HG02678 (cell line): ENCODE measurements around the gene RAB23.
"Not testable (repeated sequence)": the region's sequence is repeated elsewhere in the genome, so short reads cannot be mapped to it uniquely, and the experiment has no call there.

ENCODE experiments used
- ATAC-seq: cut with Tn5 transposase; IDR thresholded peaks from one replicate; pipeline ENCODE4 v1.9.1; 2021; ENCODE audit warnings: mild to moderate bottlenecking, moderate library complexity; ENCODE audit not compliant: unreplicated experiment

The RAB23 gene

GRCh38 chr6:57243526-57243925 is 21.4 kb upstream of the RAB23 start:
- ATAC-seq, result not testable (repeated sequence)

GRCh38 chr6:57242505-57242904 is 20.4 kb upstream of the RAB23 start:
- no peak for ATAC-seq

GRCh38 chr6:57226221-57226620 is 4.1 kb upstream of the RAB23 start:
- ATAC-seq, result no peak

- ATAC-seq, result no peak
Measured at GRCh38 chr6:57224769-57225515, 2.8 kb upstream of the RAB23 start.

- no peak for ATAC-seq
Measured at GRCh38 chr6:57222743-57223077, 603 bp upstream of the RAB23 start.

GRCh38 chr6:57221191-57221935 is 744 bp downstream of the RAB23 start:
- peak; percentile 64 for ATAC-seq

- no peak for ATAC-seq
Measured at GRCh38 chr6:57220083-57220703, 1.9 kb downstream of the RAB23 start.

GRCh38 chr6:57217270-57217669 is 4.8 kb downstream of the RAB23 start:
- ATAC-seq, result no peak

- ATAC-seq, result no peak
Measured at GRCh38 chr6:57216235-57217101, 5.6 kb downstream of the RAB23 start.

- no peak for ATAC-seq
Measured at GRCh38 chr6:57215260-57215659, 6.8 kb downstream of the RAB23 start.

GRCh38 chr6:57210060-57210459 is 12.0 kb downstream of the RAB23 start:
- no peak for ATAC-seq

- ATAC-seq, result no peak
Measured at GRCh38 chr6:57209030-57209429, 13.1 kb downstream of the RAB23 start.

- no peak for ATAC-seq
Measured at GRCh38 chr6:57207872-57208271, 14.2 kb downstream of the RAB23 start.

GRCh38 chr6:57207141-57207540 is 15.0 kb downstream of the RAB23 start:
- ATAC-seq, result no peak

- ATAC-seq, result peak; percentile 45
Measured at GRCh38 chr6:57205550-57206328, 16.4 kb downstream of the RAB23 start.

- ATAC-seq, result no peak
Measured at GRCh38 chr6:57201718-57202117, 20.4 kb downstream of the RAB23 start.

GRCh38 chr6:57198926-57199636 is 23.0 kb downstream of the RAB23 start:
- no peak for ATAC-seq

- no peak for ATAC-seq
Measured at GRCh38 chr6:57195457-57195856, 26.6 kb downstream of the RAB23 start.

- ATAC-seq, result no peak
Measured at GRCh38 chr6:57193177-57193576, 28.9 kb downstream of the RAB23 start.

GRCh38 chr6:57190140-57190539 is 32.0 kb downstream of the RAB23 start:
- no peak for ATAC-seq
